HAP-1 (cell line): ENCODE measurements around the gene TAF9.
"Not testable (repeated sequence)": the region's sequence is repeated elsewhere in the genome, so short reads cannot be mapped to it uniquely, and the experiment has no call there.

Experiments used
- DNase-seq, 2 experiments: peaks; one replicate each; pipeline ENCODE4 v3.0.0-alpha.2; 2016 to 2020; ENCODE audit warnings: low spot score in 2 of 2
- H3K27me3 ChIP-seq: fragments of 250-450 bp; sonication (Bioruptor Pico); 2 replicates; pipeline ENCODE4 v1.5.1; 2020; ENCODE audit warnings: low read depth, mild to moderate bottlenecking, moderate library complexity
- H3K36me3 ChIP-seq: fragments of 250-450 bp; sonication (Bioruptor Pico); replicated peaks from 2 replicates; pipeline ENCODE4 v1.5.1; 2020; ENCODE audit warnings: mild to moderate bottlenecking
- H3K4me1 ChIP-seq: fragments of 250-450 bp; sonication (Bioruptor Pico); 2 replicates; pipeline ENCODE4 v1.5.1; 2020; ENCODE audit warnings: mild to moderate bottlenecking
- H3K4me3 ChIP-seq: fragments of 250-450 bp; sonication (Bioruptor Pico); 2 replicates; pipeline ENCODE4 v1.5.1; 2020; ENCODE audit warnings: mild to moderate bottlenecking, moderate library complexity
- H3K9me3 ChIP-seq: fragments of 250-450 bp; sonication (Bioruptor Pico); 2 replicates; pipeline ENCODE4 v1.5.1; 2020; ENCODE audit warnings: mild to moderate bottlenecking, moderate library complexity
- in situ Hi-C: fragments of 300-500 bp; cut with MboI; formaldehyde crosslinking; loops from 3 replicates; pipeline ENCODE4 v1.14.3; 2020; ENCODE audit warnings: low sequenced_read_pairs, inconsistent platforms, mixed read lengths

The TAF9 gene

GRCh38 chr5:69369340-69370121 lies at the start of gene TAF9, which contains the start of the genes AK6 and RAD17:
Gene TAF9 (minus strand): TSS chr5:69369520. CDS start chr5:69365737, 3,783 bp downstream.
Gene AK6 (minus strand): TSS chr5:69369520. CDS start chr5:69369490, 30 bp downstream.
Gene RAD17 (plus strand): TSS chr5:69369818. CDS start chr5:69372209, 2,391 bp downstream.
- in situ Hi-C loops: no loop called here
- Histone ChIP-seq H3K27me3 (no peaks in the 10 kb centered on the region), H3K4me1 (peaks cover 12% of the 10 kb centered on the region), H3K4me3 (peak within 1 kb of the TSS; percentile 89), H3K9me3 (no peaks in the 10 kb centered on the region), H3K36me3 (peaks cover 23% of the 10 kb centered on the region)
- peak; percentile 87 to 96 for DNase-seq

- Histone ChIP-seq H3K4me1 (no peaks in the 10 kb centered on the region), H3K4me3 (no peak overlapping the region), H3K36me3 (peaks cover 15% of the 10 kb centered on the region), H3K9me3 (no peaks in the 10 kb centered on the region), H3K27me3 (no peaks in the 10 kb centered on the region)
- in situ Hi-C loops: no loop called here
- no peak for DNase-seq
These were observed 49.2 kb upstream of the TAF9 start for GRCh38 chr5:69418554-69418953.

GRCh38 chr5:69416699-69417098 lies 47.4 kb upstream of the TAF9 start:
- Histone ChIP-seq H3K27me3 (no peaks in the 10 kb centered on the region), H3K4me1 (no peaks in the 10 kb centered on the region), H3K4me3 (no peak overlapping the region), H3K9me3 (no peaks in the 10 kb centered on the region), H3K36me3 (peaks cover 16% of the 10 kb centered on the region)
- DNase-seq: no peak
- in situ Hi-C loops: no loop called here

- in situ Hi-C loops: no loop called here
- no peaks in the 10 kb centered on the region for H3K9me3 ChIP-seq
- H3K36me3 ChIP-seq: peaks cover 21% of the 10 kb centered on the region
- no peaks in the 10 kb centered on the region for H3K4me1 ChIP-seq
- DNase-seq: no peak
- H3K4me3 ChIP-seq: no peak overlapping the region
- H3K27me3 ChIP-seq: no peaks in the 10 kb centered on the region
These were observed 46.9 kb upstream of the TAF9 start for GRCh38 chr5:69416180-69416579.

- Histone ChIP-seq H3K27me3 (no peaks in the 10 kb centered on the region), H3K36me3 (peaks cover 24% of the 10 kb centered on the region), H3K9me3 (no peaks in the 10 kb centered on the region), H3K4me3 (no peak overlapping the region), H3K4me1 (no peaks in the 10 kb centered on the region)
- in situ Hi-C loops: no loop called here
- no peak for DNase-seq
These were observed 46.3 kb upstream of the TAF9 start for GRCh38 chr5:69415584-69415958.

- H3K9me3 ChIP-seq: no peaks in the 10 kb centered on the region
- H3K4me1 ChIP-seq: no peaks in the 10 kb centered on the region
- DNase-seq: no peak
- H3K36me3 ChIP-seq: peaks cover 29% of the 10 kb centered on the region
- H3K4me3 ChIP-seq: no peak within 1 kb of the TSS
- no peaks in the 10 kb centered on the region for H3K27me3 ChIP-seq
- in situ Hi-C loops: no loop called here
These were observed 45.7 kb upstream of the TAF9 start, which contains the start of gene MARVELD2 for GRCh38 chr5:69414885-69415583. Gene MARVELD2 (plus strand): TSS chr5:69415116. CDS start chr5:69419386, 4,270 bp downstream.

- in situ Hi-C loops: no loop called here
These were observed 35.5 kb upstream of the TAF9 start for GRCh38 chr5:69404659-69405330.

GRCh38 chr5:69378376-69378775 lies 9.1 kb upstream of the TAF9 start:
- in situ Hi-C loops: no loop called here
- H3K9me3 ChIP-seq: no peaks in the 10 kb centered on the region
- H3K27me3 ChIP-seq: no peaks in the 10 kb centered on the region
- DNase-seq: no peak
- H3K36me3 ChIP-seq: peaks cover 48% of the 10 kb centered on the region
- no peak overlapping the region for H3K4me3 ChIP-seq
- H3K4me1 ChIP-seq: no peaks in the 10 kb centered on the region

More at GRCh38 chr5:69404659-69405330, 35.5 kb upstream of the TAF9 start:
- H3K36me3 ChIP-seq: peaks cover 15% of the 10 kb centered on the region
- DNase-seq: no peak
- no peaks in the 10 kb centered on the region for H3K27me3 ChIP-seq
- H3K4me1 ChIP-seq: no peaks in the 10 kb centered on the region
- H3K9me3 ChIP-seq: no peaks in the 10 kb centered on the region
- no peak overlapping the region for H3K4me3 ChIP-seq

- Histone ChIP-seq H3K36me3 (peaks cover 29% of the 10 kb centered on the region), H3K27me3 (no peaks in the 10 kb centered on the region), H3K4me1 (peaks cover 7% of the 10 kb centered on the region; the same call in 1 of the 2 replicates), H3K9me3 (no peaks in the 10 kb centered on the region), H3K4me3 (no peak overlapping the region)
- in situ Hi-C loops: no loop called here
- no peak for DNase-seq
These were observed 5.7 kb upstream of the TAF9 start for GRCh38 chr5:69374911-69375446.

GRCh38 chr5:69372394-69372793 lies 3.1 kb upstream of the TAF9 start:
- in situ Hi-C loops: no loop called here
- Histone ChIP-seq H3K4me1 (peaks cover 12% of the 10 kb centered on the region), H3K27me3 (no peaks in the 10 kb centered on the region), H3K4me3 (no peak overlapping the region), H3K36me3 (peaks cover 16% of the 10 kb centered on the region; the same call in 1 of the 2 replicates), H3K9me3 (no peaks in the 10 kb centered on the region)
- no peak for DNase-seq

GRCh38 chr5:69370335-69370734 lies 1.0 kb upstream of the TAF9 start:
- H3K9me3 ChIP-seq, H3K27me3 ChIP-seq, in situ Hi-C loops: not testable (repeated sequence)
- peak in 1 of 2 experiments; percentile 33 for DNase-seq
- H3K4me1 ChIP-seq: peaks cover 12% of the 10 kb centered on the region
- H3K4me3 ChIP-seq: peak overlapping the region; percentile 89
- H3K36me3 ChIP-seq: peaks cover 22% of the 10 kb centered on the region

- peak overlapping the region; percentile 89 for H3K4me3 ChIP-seq
- peaks cover 27% of the 10 kb centered on the region for H3K36me3 ChIP-seq
- H3K9me3 ChIP-seq: no peaks in the 10 kb centered on the region
- in situ Hi-C loops: no loop called here
- DNase-seq: peak; percentile 17 to 34
- H3K4me1 ChIP-seq: peaks cover 12% of the 10 kb centered on the region
- no peaks in the 10 kb centered on the region for H3K27me3 ChIP-seq
These were observed 621 bp downstream of the TAF9 start for GRCh38 chr5:69368458-69369339.
